Measurements from ENCODE around the gene SNX6.

DNA sequence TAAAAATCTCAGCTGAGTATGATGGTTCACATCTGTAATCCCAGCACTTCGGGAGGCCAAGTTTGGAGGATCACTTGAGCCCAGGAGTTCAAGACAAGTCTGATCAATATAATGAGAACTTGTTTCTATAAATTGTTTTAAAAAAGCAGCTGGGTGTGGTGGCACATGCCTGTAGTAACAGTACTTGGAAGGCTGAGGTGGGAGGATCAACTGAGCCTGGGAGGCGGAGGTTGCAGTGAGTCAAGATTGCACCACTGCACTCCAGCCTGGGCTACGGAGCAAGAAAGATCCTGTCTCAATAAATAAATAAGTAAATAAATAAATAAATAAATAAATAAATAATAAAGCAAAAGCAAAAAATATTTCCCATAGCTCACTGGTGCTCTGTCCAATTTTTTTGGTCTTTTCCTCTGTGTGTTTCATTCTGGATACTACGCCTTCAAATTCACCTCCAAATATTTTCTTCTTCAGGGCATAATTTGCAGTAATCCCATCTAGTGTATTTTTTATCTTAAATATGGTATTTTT, 32.7 kb upstream of the SNX6 start:
- TF ChIP-seq, protein P1, sequence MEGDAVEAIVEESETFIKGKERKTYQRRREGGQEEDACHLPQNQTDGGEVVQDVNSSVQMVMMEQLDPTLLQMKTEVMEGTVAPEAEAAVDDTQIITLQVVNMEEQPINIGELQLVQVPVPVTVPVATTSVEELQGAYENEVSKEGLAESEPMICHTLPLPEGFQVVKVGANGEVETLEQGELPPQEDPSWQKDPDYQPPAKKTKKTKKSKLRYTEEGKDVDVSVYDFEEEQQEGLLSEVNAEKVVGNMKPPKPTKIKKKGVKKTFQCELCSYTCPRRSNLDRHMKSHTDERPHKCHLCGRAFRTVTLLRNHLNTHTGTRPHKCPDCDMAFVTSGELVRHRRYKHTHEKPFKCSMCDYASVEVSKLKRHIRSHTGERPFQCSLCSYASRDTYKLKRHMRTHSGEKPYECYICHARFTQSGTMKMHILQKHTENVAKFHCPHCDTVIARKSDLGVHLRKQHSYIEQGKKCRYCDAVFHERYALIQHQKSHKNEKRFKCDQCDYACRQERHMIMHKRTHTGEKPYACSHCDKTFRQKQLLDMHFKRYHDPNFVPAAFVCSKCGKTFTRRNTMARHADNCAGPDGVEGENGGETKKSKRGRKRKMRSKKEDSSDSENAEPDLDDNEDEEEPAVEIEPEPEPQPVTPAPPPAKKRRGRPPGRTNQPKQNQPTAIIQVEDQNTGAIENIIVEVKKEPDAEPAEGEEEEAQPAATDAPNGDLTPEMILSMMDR (conservative IDR thresholded peaks at IDR 0.05; ENCODE audit: low read depth, low read length) = no peak
- no peak for TF ChIP-seq EZH2 (IDR thresholded peaks at IDR 0.05; ENCODE audit: borderline replicate concordance, low read depth, low read length, poor library complexity, severe bottlenecking)
